ENCODE results near the gene ST6GALNAC6. TPM values are rescaled to one million over a fixed set of nuclear protein-coding genes. Genes with fewer than 3 reads are reported as not detected.

ST6GALNAC6 gene
- total and polyA plus RNA-seq, 2 of the 8 experiments (the other 6 are each of a cell fraction or from before 2014, with no cell fraction given) = 43.7 to 64.4 TPM

DNA sequence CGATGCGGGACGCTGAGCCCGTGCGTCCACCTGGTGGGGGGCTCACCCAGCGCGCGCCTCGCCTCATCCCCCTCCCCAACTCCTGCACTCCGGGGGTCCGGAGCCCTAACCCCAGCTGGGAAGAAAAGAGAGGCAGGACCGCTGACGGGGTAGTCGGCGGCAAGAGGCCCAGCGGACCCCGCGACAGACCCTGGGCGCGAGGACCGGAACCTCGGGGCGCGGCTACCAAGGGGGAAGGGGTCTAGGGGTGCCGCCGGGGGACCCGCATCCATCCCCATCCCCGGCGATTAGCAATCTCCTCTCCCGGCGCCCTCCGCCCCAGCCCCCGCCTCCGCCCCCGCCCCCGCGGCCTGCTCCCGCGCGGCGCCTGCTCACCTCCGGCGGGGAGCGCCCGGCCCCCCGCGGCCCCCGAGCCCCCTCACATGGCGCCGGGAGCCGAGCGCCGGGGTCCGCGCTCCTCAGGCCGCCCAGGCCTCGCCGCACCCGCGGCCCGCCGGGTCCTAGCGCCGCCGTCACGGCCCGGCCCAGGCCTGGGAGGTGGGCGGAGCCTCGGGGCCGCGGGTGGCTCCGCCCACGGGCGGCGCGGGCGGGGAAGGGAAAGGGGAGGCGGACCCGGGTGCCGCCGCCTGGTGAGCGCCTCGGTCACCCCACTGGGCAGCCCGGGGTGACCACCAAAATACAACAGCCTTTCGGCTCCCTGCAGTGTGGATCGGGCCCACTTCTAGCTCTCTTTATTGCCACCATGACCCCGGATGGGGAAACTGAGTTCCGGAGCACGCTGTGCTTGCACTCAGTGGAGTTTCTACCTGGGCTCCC is at the start of gene ST6GALNAC6 (continued):
- TF ChIP-seq EGR1 (IDR thresholded peaks at IDR 0.05; ENCODE audit: borderline replicate concordance, low read depth, low read length) (peak; percentile 83), BRCA1 (IDR thresholded peaks at IDR 0.05; ENCODE audit: low read depth, low read length) (no peak), JUN (IDR thresholded peaks at IDR 0.05; ENCODE audit: low read depth, low read length) (no peak), PHF8 (conservative IDR thresholded peaks at IDR 0.05; ENCODE audit: low read depth, low read length) (peak; percentile 54; the same call in 1 of the 2 replicates), CREB1 (IDR thresholded peaks at IDR 0.05) (peak; percentile 35), POLR2A (IDR thresholded peaks at IDR 0.05; ENCODE audit: control extremely low read depth in 1 of 2, low read depth in 2 of 2, low read length in 2 of 2) (peak in 1 of 2 experiments; percentile 44; a peak in 1 of 3 replicates), GABPA (IDR thresholded peaks at IDR 0.05; ENCODE audit: borderline replicate concordance, insufficient read depth, low read length) (no peak; the same call in 1 of the 2 replicates), ASH2L (IDR thresholded peaks at IDR 0.05; ENCODE audit: low read length) (peak; percentile 82), NRF1 (IDR thresholded peaks at IDR 0.05; ENCODE audit: low read depth, low read length) (no peak), TCF12 (IDR thresholded peaks at IDR 0.05; ENCODE audit: low read depth, low read length) (no peak), CTBP2 (IDR thresholded peaks at IDR 0.05; ENCODE audit: borderline replicate concordance, insufficient read depth, insufficient read length, low read length) (no peak), TEAD4 (IDR thresholded peaks at IDR 0.05; ENCODE audit: low read depth, low read length) (no peak), SIN3A (conservative IDR thresholded peaks at IDR 0.05 in 1 of 2, IDR thresholded peaks at IDR 0.05 in 1 of 2; ENCODE audit: low read depth in 1 of 2, low read length in 2 of 2) (peak in 1 of 2 experiments; percentile 51; a peak in 1 of 4 replicates), KDM5A (IDR thresholded peaks at IDR 0.05; ENCODE audit: low read length) (no peak), RAD21 (IDR thresholded peaks at IDR 0.05 in 1 of 2, conservative IDR thresholded peaks at IDR 0.05 in 1 of 2; ENCODE audit: low read depth in 2 of 2, low read length in 2 of 2) (no peak)
- TF ChIP-seq, protein P1, sequence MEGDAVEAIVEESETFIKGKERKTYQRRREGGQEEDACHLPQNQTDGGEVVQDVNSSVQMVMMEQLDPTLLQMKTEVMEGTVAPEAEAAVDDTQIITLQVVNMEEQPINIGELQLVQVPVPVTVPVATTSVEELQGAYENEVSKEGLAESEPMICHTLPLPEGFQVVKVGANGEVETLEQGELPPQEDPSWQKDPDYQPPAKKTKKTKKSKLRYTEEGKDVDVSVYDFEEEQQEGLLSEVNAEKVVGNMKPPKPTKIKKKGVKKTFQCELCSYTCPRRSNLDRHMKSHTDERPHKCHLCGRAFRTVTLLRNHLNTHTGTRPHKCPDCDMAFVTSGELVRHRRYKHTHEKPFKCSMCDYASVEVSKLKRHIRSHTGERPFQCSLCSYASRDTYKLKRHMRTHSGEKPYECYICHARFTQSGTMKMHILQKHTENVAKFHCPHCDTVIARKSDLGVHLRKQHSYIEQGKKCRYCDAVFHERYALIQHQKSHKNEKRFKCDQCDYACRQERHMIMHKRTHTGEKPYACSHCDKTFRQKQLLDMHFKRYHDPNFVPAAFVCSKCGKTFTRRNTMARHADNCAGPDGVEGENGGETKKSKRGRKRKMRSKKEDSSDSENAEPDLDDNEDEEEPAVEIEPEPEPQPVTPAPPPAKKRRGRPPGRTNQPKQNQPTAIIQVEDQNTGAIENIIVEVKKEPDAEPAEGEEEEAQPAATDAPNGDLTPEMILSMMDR (IDR thresholded peaks at IDR 0.05; ENCODE audit: control extremely low read depth in 1 of 3, insufficient read depth in 1 of 3, low read depth in 1 of 3, low read length in 3 of 3) = no peak
